Measurements from ENCODE around the gene NACC1.

GRCh38 chr19:13094106-13094504, 24.0 kb upstream of the NACC1 start:
- no peak for TF ChIP-seq REST (IDR thresholded peaks at IDR 0.05; ENCODE audit: unreplicated experiment)
- no peak for TF ChIP-seq CTCF (conservative IDR thresholded peaks at IDR 0.05; ENCODE audit: low read depth in 2 of 2)
- TF ChIP-seq JUNB (IDR thresholded peaks at IDR 0.05; ENCODE audit: unreplicated experiment) = no peak
- TF ChIP-seq EZH2phosphoT487 (IDR thresholded peaks at IDR 0.05; ENCODE audit: unreplicated experiment) = no peak
- TF ChIP-seq EZH2 (IDR thresholded peaks at IDR 0.05; ENCODE audit: low read depth, unreplicated experiment) = no peak
- no peak for TF ChIP-seq ZNF331 (CRISPR knock-in tag; IDR thresholded peaks at IDR 0.05; ENCODE audit: low read depth)
- no peak for TF ChIP-seq ETS1 (IDR thresholded peaks at IDR 0.05)
- TF ChIP-seq POLR2AphosphoS5 (IDR thresholded peaks at IDR 0.05; ENCODE audit: low read depth) = no peak
- no peak for TF ChIP-seq STAT1 (IDR thresholded peaks at IDR 0.05; ENCODE audit: unreplicated experiment)
- TF ChIP-seq CREB1 (CRISPR knock-in tag; IDR thresholded peaks at IDR 0.05; ENCODE audit: low read depth) = no peak
- TF ChIP-seq NANOG (IDR thresholded peaks at IDR 0.05; ENCODE audit: borderline replicate concordance) = no peak

Data from GM23338 (cell line).